ENCODE results near the gene CD248. TPM values are rescaled to one million over a fixed set of nuclear protein-coding genes. Genes with fewer than 3 reads are reported as not detected.

The CD248 gene
- total RNA-seq, 1 donor from 2014 or later, result 810 TPM

DNA sequence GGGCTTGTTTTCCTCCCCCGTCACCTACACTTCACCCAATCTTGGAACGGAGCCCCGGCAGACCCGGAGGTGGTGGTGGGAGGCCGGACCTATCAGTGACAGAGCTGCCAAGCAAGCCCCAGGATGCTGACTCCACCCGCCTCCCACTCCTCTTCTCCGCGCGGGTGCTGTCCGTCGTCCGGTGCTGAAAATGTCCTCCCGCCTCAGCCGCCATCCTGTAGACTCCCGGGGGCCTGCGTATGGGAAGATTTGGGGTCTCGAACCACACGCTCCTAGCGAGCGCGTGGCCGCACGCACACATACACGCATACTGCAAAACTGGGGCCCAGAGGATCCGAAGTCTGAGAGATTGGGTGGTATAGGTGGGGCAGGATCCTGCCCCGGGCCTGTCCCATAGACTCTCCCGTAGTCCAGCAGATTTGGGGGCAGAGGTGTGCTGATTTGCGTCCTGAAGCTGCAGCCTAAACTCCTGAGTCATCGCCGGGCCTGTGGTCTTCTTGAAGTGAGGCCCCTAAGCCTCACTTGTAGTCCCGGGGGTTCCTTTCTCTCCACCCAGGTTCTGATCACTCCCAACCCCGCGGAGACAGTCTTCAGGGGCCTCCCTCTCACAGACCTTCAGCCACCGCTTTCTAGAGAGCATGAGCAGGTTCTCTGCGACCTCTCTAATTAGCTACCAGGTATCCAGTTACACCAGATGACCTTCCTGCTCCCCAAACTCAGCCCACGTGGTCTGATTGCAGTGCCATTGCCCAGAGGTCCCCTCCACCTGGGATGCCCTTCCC lies 27.1 kb downstream of the CD248 start:
- no peak for DNase-seq (ENCODE audit: low spot score)

DNA sequence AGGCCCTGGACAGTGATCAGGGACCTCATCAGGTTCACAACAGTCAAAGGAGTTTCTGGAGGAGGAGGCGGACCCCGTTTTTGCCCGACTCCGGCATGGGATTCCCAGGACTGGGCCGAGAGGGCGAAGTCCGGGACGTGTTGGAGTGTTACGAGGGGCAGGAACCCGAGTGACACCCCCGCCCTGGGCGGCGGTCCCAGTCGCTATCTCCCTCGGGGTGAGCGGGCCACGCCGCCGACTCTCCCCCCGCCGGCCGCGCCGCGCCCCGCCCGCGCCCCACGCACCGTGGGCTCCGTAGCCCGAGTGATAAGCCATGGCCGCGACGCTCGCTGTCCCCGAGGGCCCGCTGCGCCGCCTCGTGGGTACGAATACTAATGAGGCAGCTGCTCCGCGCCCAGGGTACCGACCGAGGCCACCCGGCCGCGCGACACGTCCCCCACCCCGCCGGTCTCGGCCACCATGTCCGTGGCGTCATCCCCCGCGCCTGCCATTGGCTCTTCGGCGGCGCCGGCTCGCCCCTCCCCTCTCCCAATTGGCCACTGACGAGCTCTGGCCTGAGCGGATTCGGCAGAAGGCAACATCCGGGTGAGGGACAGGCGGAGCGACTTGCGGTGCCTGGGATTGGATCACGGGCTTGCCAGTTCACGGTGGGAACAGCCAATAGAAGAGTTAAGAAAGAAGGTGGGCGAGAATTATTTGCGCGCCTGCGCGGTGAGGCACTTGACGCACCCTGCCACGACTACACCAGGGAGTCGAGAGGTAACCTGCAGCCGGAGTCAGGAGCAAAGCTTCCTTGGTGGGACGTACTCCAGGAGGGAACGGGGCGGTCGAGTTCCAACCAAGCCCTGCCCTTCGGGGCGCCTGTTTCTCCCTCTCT lies 27.9 kb downstream of the CD248 start, which contains the start of gene YIF1A:
TSS of gene YIF1A (minus strand) at position 473 of the 877 bp plus-strand sequence. CDS start at position 315, 158 bp downstream.
- peak; percentile 99 for DNase-seq (ENCODE audit: low spot score)

DNA sequence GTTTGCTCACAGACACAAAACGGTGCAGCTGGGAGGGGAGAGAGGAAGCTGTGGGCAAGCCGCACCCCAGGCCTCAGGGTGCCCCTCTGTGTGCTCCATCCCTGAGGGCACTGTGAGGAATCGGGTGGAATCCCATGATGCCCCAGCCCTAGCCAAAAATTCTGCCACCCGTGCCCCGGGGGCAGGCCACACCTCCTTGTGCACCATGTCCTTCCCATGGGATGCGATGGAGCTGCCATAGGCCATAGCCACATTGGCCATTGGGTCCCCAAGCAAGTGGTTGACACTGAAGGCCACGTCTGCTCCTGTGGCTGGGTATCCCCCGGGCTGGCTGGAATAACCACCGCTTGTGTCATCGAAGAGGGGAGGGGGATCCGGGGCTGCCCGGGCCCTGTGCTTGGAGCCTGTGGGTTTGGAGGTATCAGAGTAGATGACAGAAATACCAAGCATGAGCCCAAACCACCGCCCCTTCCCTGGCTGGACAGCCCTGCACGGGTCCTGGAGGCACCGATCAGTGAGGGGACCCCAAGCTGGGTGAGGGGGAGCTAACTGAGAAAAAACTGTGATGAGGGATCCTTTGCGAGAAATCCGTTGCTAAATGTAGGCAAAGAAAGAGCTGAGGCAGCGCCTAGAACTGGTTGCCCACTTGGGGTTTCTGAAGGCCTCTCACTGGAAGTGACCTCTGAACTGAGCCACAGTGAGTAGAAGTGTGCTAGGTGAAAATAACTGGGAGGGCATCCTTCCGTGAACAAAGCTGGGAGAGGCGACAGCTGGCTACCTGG lies 28.8 kb downstream of the CD248 start:
- DNase-seq (ENCODE audit: low spot score), result no peak

DNA sequence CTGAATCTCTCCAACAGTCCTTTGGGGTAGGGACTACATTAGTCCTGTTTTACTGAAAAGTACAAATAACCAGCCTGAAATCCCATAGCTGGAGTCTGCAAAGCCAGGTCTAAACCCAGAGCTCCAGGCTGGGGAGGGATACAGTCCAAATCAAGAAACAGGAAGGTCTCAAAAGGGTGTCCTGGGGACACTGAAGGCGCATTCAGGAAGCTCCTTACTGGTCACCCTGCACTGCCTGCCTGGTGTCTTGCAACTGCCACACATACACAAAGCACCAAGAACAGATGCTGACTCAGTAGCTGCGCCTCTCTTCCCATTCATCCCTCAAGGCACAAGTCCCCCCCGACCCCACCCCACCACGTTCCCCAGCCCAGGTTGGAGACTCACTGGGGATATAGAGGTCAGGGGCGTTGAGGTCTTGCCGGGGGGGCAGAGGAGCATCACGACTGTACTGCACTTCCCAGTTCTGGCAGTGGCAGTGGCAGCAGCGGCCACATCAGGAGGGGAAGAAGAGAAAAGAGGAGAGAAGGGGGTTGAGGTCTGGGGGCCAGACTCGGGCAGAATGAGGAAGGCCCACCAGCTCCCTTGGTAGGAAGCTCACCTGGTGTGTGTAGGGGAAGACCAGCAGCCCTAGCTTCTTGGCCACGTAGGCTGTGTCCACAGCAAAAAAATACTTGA lies 29.5 kb downstream of the CD248 start:
- no peak for DNase-seq (ENCODE audit: low spot score)

DNA sequence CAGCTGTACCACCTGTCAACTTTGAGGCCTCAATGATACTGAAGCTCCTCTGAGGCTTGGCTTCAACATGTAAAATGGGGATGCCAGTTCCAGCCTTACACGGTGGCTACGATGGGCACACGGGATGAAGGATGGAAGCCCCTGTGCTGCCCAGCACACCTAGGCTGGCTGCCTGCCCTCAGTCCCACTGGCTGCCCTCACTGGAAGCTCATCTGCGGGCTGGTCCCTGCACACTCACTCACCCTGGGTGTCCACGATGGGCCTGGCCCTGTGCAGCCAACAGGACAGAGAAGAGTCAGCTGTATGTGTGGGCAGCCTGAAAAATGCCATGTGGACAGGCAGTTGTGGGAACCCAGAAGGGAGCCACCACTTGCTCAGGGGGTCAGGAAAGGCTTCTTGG lies 30.1 kb downstream of the CD248 start:
- DNase-seq (ENCODE audit: low spot score), result no peak

DNA sequence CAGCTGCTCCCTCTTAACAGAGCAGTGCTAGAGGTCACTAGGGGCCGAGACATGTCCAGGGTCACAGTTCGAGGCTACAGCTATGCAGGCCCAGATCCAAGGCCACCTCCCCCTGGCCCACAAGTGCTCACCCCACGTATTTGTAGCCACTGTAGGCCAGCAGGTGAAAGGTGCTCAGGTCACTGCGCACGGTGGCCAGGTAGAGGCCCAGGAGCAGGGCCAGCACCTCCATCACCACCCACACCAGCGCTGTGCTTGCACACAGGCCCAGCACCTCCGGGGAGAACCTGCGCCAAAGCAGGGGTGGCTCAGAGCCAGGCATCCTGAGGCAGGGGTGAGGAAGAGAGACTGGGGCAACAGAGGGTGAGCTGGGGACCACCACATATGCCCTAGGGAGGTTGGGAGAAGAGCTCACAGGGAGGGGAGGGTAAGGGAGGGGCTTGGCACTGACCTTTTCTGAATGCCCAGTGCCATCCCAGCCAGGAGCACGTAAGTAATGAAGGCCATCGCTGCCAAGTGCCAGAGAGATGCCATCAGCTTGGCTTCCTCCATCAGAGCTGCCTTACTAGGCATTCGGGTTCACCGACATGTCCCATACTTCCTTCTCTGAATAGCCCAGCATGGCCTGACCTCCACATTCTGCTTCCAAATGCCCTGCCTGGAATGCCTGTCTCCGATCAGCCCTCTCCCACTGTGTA lies 31.4 kb downstream of the CD248 start:
- no peak for DNase-seq (ENCODE audit: low spot score)

DNA sequence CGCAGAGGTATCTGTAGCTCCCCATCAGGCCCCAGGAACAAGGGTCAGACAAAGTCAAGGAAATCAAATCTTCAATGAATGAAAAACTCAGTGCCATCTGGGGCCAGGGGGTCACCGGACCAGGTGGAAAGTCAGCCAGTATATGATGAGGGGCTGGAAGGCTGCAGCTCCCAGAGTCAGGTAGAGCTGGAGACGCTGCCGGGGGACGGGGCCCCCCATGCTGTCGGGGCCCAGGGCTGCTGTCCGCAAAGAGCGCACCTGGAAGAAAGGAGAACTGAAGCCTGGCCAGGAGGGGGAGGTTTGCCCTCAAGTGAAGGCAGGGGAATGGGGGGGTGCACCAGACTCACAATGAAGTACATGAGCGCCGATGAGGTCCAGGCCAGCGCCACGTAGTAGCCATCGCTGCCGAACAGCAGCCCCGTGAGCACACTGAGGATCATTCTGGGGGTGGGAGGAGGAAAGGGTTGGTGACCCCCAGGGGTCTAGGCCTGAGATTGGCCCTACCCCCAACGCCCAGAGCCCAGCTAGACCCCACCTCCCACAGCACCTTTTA lies 32.2 kb downstream of the CD248 start:
- DNase-seq (ENCODE audit: low spot score), result no peak

DNA sequence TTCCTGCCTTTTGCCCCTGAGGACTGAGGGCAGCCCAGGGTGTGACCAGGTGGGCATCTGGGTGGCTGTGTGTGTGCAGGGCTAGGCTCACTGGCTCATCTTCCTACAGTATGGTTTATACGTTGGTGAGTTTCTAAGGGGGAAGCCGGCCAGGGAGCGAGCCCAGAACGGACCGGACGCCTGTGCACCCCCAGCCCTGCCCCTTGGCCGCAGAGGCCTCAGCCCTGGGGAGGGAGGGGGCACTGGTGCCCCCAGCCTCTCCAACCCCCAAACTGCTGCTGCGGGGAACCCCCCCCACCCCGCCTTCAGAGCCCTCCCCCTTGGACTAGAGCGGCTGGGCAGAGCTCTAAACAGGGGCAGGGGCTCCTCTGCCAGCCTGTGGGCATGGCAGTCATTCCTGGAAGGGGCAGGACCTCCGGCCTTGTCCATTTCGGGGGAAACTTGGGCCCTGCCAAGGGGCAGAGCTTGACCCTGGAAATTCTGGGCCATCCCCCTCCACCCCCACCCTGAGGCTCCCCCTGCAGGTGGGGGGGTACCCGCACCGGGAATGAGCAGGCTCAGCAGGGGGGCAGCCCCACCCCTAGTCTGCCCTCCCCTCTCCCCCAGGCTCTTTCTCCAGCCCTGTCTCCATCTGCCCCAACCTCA lies 33.3 kb downstream of the CD248 start:
- DNase-seq (ENCODE audit: low spot score), result no peak

DNA sequence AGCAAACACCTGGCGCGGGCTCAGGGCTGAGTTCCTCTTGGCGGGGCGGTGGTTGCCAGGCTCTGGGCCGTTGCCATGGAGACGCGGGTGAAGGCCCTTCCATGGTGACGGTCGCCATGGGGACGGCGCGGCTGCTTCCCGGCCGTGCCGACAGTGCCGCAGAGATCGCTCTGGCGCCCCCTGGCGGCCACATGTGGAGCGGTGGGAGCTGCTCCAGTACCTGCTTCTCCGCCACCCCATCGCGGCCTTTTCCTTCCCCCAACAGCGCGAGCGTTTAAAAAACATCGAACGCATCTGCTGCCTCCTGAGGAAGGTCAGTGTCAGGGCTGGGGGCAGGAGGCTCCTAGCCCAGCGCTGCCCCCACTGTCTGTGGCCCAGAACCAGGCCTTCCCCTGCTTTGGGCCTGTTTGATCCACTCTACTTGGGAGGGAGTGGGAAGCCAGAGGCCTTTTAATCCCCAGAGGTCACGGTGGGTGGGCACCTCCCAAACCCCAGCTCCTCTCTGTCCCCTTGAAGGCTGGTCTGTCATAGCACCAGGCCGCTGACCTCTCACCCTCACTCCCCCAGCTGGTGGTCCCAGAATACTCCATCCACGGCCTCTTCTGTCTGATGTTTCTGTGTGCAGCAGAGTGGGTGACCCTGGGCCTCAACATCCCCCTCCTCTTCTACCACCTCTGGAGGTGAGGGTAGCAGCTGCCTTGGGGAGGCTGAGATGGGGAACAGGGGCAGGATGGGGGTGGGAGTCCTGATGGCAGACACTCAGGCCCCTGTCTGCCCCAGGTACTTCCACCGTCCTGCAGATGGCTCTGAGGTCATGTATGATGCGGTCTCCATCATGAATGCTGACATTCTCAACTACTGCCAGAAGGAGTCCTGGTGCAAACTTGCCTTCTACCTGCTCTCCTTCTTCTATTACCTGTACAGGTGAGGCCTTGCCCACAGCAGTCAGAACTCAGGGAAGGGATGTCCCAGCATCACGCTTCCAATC lies 34.1 kb downstream of the CD248 start:
- peak; percentile 100 for DNase-seq (ENCODE audit: low spot score)

DNA sequence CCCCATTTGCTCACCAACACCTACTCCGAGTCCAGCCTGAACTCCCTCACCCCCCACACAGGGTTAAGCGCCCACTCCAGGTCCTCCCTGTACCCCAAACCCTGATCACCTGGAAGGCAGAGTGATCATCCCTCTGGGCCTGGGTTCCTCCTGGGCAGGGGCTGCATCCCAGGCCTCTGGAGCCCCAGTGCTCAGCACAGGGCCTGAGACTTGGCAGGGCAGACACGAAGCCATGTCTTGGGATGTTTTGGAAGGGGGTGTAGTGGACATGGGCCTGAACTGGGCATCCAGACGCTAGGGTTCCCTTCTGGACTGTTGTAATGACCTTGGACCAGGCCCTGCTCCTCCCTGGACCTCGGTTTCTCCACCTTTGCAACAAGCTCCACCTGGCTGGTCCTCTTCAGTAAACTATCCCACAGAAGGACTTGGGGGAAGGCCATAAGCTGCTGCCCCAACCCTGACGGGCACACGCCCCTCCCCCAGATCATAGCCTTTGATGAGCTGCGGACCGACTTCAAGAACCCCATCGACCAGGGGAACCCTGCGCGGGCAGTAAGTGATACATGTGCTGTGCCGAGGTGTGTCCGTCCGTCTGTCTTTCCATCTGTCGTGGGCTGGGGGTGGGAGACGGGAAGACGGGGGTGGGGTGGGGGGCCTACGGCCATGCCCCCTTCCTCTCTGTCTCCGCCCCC lies 34.9 kb downstream of the CD248 start:
- DNase-seq (ENCODE audit: low spot score), result no peak

DNA sequence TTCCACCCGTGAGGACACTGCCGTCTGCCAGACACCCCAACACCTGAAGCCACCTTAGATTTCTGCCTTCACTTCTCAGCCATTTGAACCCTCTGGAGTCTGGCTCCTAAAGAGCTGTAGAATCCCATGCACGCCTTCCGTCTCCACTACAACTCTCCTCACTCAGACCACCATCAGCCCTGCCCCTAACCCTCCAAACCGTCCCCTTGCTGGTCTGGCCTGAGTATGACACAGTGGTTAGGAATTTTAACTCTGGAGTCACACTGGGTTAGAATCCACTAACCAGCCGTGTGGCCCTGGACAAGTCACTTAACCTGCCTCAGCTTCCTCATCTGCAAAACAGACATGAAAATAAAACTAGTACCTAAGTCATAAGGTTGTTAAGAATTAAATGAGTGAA lies 35.8 kb downstream of the CD248 start:
- DNase-seq (ENCODE audit: low spot score), result no peak

DNA sequence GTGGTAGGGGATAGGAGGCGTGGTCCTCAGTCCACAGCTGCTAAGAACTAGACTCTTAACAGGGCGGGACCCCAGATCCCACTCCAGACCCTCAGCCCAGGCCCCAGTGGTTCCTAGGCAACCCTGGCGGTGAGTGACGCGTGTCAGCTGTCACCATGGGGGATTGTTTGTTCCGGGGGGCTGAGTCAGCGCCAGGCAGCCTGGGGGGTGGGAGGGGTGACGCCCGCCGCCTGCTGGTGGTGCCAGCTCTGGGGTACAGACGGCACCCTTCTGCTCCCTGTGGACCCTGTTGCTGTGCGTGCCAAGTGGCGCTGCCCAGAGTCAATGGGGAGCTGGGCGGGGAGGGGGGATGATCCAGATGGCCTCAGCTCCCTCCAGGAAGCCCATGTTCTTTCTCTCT lies 36.4 kb downstream of the CD248 start:
- no peak for DNase-seq (ENCODE audit: low spot score)

DNA sequence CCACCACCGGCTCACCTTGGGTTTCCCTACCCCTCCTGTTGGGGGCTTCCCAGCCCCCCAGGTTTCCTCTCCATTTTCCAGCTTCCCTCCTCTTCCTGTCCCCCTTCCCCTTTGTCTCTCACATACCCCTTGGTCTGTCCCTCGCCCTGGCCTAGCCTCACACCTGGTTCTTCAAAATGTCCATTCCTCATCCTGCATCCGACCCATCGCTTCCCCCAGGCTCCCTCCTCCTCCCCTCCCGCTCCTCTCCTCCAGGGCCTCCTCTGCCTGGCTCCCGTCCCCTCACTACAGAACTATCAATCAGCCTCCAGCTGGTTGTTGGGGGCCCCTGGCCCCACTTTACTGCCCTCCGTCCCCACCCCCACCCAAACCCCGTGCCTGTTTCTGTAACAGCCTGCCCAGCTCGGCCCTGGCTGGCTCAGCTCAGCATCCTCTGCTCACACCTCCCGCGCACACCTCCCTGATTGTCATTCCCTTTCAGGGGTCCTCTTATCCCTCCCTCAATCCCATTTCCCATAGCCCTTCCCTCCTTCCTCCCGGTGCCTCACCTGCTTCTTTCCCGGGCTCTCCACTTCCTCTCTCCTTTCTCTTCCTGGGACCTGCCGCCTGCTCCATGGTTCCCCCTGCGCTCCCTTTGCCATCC lies 37.6 kb downstream of the CD248 start:
- no peak for DNase-seq (ENCODE audit: low spot score)

DNA sequence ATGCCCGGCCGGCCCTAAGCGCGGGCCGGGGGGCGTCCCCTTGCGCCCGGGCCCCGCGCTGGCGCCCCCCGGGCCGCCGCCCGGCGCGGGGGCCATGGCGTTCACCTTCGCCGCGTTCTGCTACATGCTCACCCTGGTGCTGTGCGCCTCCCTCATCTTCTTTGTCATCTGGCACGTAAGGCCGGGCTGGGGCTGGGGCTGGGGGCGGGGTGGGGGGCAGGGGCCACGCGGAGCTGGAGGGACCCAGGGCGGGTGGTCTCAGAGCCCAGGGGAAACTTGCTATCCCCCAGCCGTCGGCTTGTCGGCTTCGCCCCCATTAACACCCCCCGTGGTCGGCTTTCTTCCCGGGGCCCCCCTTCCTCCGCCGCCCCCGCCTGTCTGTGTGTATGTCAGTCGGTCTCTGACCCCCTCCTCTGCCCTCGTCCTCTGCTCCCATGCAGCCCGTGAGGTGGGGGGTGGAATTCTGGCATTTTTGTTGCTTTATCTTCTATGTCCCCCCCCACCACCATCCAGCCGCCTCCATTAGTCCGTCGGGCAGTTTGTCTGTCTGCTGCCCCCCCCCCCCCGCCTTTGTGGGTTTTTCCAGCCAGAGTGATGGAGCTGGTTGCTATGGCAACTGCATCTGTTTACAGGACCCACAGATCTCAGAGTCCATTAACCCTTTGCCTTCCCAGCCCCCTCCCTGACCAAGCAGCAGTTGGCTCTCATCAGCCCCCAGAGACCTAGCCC lies 38.3 kb downstream of the CD248 start:
- no peak for DNase-seq (ENCODE audit: low spot score)

DNA sequence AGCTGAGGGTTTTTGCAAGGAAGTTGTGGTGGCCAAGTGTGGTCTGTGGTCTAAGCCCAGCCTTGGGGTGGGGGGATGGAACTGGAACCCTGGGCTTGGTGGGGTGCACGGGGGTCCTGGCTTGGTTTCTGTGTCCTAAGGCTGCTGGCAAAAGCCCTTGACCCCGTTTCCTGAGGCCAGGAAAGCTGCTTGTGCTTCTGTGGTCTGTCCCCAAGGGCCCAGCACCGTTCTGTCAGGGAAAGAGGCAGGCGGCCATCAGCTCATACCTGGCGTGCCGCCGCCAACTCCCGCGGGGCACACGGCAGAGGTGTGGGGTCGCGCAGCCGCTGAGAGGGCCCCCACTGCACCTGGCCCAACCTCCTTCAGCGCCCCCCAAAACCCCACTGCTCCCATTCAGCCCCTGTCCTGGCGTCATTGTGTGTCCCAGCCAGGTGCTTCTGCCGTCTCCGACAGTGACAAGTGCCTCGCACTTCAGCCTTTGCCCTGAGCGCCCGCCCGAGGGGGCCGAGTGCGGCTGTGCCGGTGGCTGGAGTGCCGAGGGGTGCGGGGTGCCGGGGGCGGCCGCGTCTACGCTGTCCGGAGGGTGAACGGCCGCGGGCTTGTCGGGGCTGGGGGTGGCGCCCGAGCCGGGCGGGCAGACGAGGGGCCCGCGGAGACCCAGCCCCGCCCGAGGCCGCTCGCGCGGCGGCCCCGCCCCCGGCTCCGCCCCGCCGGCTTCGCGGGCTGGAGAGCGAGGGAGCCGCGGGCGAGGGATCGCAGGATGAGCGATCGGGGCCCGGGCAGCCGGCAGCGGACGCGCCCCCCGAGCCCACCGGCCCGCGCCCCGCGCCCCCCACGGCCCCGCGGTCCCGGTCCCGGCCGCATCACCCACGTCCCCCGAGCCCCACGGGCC lies 39.1 kb downstream of the CD248 start, which contains the start of gene CNIH2:
TSS of gene CNIH2 (plus strand) at position 705 of the 892 bp plus-strand sequence. CDS start 282 bp downstream, outside the sequence.
- no peak for DNase-seq (ENCODE audit: low spot score)

Data from mesenteric fat pad (tissue), 1 donor.